LHCN-M2 (cell line): ENCODE data around the gene CC2D2A. TPM values are rescaled to one million over a fixed set of nuclear protein-coding genes. Genes with fewer than 3 reads are reported as not detected.
A peak's percentile ranks its signal among the peaks of the same experiment; 100 is the strongest.

ENCODE experiments used
- DNase-seq: peaks from one replicate; pipeline ENCODE4 v3.0.0-alpha.2; 2012; ENCODE audit warnings: low read depth
- total RNA-seq: library from RNA; depleted of rRNA; stranded (reverse); fragments of >200 nt; gene quantifications from 2 replicates; pipeline ENCODE4 v1.2.3, GENCODE V29; 2014

CC2D2A gene
- total RNA-seq, 1 experiment from 2014 or later, result 31.5 TPM

- DNase-seq, result no peak
Observed at GRCh38 chr4:15459706-15460105, 10.0 kb upstream of the CC2D2A start.

- DNase-seq, result no peak
Observed at GRCh38 chr4:15466596-15466995, 3.1 kb upstream of the CC2D2A start.

- no peak for DNase-seq
Observed at GRCh38 chr4:15470128-15470475, 420 bp downstream of the CC2D2A start.

- no peak for DNase-seq
Observed at GRCh38 chr4:15476396-15476795, 6.7 kb downstream of the CC2D2A start.

GRCh38 chr4:15478724-15479088, 9.0 kb downstream of the CC2D2A start:
- no peak for DNase-seq

- peak; percentile 87 for DNase-seq
Observed at GRCh38 chr4:15479089-15479912, 9.6 kb downstream of the CC2D2A start.

- no peak for DNase-seq
Observed at GRCh38 chr4:15479913-15480185, 10.2 kb downstream of the CC2D2A start.

- DNase-seq, result no peak
Observed at GRCh38 chr4:15481961-15482745, 12.5 kb downstream of the CC2D2A start.

- no peak for DNase-seq
Observed at GRCh38 chr4:15482842-15483241, 13.2 kb downstream of the CC2D2A start.

- DNase-seq, result no peak
Observed at GRCh38 chr4:15488136-15488535, 18.5 kb downstream of the CC2D2A start.

- DNase-seq, result no peak
Observed at GRCh38 chr4:15488658-15489470, 19.2 kb downstream of the CC2D2A start.

- no peak for DNase-seq
Observed at GRCh38 chr4:15489551-15489950, 19.9 kb downstream of the CC2D2A start.

GRCh38 chr4:15493411-15493810, 23.7 kb downstream of the CC2D2A start:
- peak; percentile 18 for DNase-seq

GRCh38 chr4:15495621-15496020, 25.9 kb downstream of the CC2D2A start:
- DNase-seq, result no peak

GRCh38 chr4:15498356-15498755, 28.7 kb downstream of the CC2D2A start:
- no peak for DNase-seq

GRCh38 chr4:15500701-15501100, 31.0 kb downstream of the CC2D2A start:
- no peak for DNase-seq

- DNase-seq, result no peak
Observed at GRCh38 chr4:15501941-15502340, 32.3 kb downstream of the CC2D2A start.

- no peak for DNase-seq
Observed at GRCh38 chr4:15502384-15502783, 32.7 kb downstream of the CC2D2A start.

- peak; percentile 34 for DNase-seq
Observed at GRCh38 chr4:15504041-15504440, 34.4 kb downstream of the CC2D2A start.

- no peak for DNase-seq
Observed at GRCh38 chr4:15506464-15506863, 36.8 kb downstream of the CC2D2A start.

- DNase-seq, result no peak
Observed at GRCh38 chr4:15507679-15508078, 38.0 kb downstream of the CC2D2A start.

GRCh38 chr4:15510961-15511360, 41.3 kb downstream of the CC2D2A start:
- DNase-seq, result no peak
